HG03469 (cell line): Measurements from ENCODE around the gene GLG1.
"Not testable (repeated sequence)": the region's sequence is repeated elsewhere in the genome, so short reads cannot be mapped to it uniquely, and the experiment has no call there.

ENCODE experiments used
- ATAC-seq: cut with Tn5 transposase; IDR thresholded peaks from one replicate; pipeline ENCODE4 v1.9.1; 2021; ENCODE audit warnings: mild to moderate bottlenecking, moderate library complexity, moderate number of reproducible peaks; ENCODE audit not compliant: unreplicated experiment

GLG1 gene

DNA sequence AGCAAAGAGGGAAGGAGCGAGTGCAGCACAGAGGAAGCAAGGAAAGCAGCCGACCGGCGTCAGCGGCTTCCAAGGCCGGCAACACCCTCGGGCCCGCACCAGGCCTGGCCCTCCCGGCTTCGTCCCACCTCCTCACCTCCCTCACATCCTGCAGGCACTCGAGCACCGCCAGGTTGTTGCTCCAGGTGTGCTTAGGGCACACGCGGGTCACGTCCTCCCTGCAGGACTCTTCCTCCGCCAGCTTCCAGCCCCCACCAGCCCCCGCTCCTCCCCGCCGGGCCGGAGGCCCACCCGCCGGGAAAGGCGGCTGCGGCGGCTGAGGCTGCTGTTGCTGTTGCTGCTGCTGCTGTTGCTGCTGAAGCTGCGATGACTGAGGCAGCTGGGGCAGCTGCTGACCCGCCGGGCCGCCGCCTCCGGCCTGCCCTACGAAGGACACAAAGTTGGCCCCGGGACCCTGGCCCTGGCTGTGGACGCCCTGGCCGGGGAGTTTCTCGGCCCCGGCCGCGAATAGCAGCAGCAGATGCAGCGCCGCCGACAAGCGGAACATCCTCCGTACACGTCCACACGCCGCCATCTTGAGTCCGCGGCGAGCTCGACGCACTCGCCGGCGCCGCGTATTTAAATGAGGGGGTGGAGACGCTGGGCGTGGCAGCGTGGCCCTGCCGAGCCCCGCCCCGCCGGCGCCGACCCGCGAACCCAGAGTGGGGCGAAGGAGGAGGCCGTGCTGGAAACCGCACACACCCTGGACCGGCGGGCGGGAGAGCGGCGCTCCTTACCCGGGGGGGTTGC lies at the start of gene GLG1:
Gene GLG1, minus strand, starts transcription at position 594 of the 789 bp plus-strand sequence. Its CDS starts 20 bp downstream, at position 574.
- peak; percentile 89 for ATAC-seq

DNA sequence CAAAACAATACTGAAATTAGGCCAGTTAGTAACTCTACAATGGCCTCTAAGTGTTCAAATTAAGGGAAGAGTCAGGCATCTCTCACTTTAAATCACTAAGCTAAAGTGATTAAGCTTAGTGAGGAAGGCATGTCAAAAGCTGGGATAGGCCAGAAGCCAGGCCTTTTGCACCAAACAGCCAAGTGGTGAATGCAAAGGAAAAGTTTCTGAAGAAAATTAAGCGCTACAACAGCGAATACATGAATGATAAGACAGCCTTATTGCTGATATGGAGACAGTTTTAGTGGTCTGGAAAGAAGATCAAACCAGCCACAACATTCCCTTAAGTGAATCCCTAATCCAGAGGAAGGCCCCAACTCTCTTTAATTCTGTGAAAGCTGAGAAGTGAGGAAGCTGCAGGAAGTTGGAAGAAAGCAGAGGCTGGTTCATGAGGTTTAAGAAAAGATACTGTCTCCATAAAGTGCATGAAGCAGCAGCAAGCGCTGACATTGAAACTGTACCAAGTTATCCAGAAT lies 47.7 kb upstream of the GLG1 start:
- no peak for ATAC-seq

- not testable (repeated sequence) for ATAC-seq
These were observed 46.0 kb upstream of the GLG1 start for GRCh38 chr16:74652883-74653282.

GRCh38 chr16:74652249-74652648 lies 45.3 kb upstream of the GLG1 start:
- ATAC-seq, result no peak

DNA sequence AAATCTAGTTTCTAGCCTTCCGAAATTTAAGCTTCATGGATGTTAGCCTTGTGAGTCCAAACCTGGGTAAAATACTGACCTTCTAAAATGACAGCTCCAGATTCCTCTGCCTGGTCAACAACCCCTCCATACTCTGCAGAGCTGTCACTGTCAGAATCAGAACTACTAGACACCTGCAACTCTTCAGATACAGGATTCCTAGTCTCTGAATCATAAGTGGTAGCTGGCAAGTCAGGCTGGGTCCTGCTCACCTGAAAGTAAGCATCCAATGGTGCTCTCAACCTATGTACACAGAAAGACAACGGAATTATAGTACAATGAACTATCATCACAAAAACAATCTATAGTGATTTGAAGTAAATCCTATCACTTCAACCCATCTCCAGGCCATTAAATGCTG lies 44.9 kb upstream of the GLG1 start:
- no peak for ATAC-seq

DNA sequence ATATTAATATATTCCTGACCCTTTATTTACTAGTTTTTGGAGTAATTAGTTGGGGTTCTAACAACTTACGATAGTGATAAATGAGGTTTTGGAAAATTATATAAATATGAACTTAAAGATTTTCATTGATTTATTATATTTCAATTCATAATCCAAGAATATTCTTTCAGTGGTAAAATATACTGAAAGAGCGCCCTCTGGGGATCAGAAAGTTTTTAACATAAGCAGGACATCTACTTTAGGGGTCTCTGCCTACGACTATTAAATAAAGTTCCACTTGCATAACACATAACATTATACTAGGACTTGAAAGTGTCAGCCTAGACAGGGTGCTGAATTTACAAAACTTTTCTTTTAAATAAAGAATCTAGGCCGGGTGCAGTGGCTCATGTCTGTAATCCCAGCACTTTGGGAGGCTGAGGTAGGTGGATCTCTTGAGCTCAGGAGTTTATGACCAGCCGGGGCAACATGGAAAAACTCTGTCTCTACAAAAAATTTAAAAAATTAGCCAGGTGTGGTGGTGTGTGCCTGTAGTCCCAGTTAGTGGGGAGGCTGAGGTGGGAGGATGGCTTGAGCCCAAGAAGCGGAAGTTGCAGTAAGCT lies 44.2 kb upstream of the GLG1 start:
- no peak for ATAC-seq

DNA sequence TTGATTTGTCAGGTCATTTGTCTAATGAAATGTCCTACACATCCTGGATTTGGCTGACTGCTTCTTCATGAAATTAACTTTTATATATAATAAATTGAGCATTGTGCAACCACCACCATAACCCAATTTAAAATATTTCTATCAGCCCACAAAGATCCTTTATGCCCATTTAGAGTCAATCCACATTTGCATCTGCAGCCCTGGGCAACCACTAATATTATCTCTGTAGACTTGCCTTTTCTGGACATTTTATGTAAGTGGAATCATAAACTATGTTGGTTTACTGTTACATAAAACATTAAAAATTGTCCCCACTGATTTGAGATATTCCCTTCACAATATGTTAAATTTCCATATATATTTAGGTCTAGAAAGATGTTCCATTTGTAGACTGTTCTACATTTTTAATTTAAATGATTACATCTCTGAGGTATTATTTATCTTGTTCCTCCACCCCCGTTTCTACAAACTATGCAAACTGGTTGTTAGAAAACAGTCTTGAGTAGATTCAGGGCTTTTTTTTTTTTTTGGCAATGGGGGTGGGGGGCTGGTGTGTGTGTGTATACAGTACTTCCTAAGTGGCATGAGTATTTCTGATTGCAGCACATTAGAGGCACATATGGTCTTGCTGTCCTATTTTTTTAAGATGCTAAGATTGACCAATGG lies 43.1 kb upstream of the GLG1 start:
- no peak for ATAC-seq

GRCh38 chr16:74641969-74642368 lies 35.1 kb upstream of the GLG1 start:
- ATAC-seq, result no peak

DNA sequence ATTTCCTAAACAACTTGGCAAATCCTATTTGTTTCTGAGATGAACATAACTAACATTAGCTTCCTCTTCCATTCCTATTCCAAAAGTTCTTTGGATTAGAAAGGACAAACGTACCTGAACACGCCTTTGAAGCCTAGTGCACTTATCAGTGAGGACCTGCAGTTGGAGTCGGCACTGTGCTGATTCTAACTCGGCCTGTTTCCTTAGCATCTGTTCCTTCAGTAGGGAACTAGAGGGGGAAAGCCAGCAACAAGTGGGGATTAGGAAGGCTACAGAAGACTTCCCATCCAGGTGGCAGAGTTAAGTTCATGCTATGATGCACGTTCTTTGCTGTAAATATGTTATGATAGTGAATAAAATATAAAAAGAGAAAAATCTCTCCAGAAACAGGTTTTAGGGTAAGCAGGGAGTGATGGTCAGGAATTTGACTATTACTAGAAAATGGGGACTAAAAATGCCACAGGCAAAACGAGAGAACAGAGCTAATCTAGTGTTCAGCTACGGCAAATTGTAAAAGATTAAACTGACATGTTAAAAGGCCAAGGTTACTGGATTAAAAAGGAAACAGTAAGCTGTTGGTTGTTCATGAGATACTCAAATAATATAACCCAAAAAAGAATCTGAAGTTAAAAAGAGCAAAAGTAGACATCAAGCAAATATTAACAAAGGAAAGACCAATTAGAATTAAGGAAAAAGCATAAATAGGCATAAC lies 31.0 kb upstream of the GLG1 start:
- ATAC-seq, result no peak

DNA sequence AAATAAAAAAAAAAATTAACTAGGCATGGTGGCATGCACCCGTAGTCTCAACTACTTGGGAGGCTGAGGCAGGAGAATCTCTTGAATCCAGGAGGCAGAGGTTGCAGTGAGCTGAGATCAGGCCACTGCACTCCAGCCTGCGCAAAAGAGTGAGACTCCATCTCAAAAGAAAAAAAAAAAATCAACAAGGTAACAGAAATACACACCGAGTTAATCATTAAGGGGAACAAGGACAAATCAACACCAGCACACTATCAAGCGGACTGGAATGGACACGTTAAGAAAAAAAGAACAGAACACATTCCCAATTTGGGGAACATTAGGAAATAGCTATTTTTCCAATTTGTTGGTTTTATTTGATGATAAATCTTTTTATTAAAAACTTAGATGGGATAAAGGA lies 28.4 kb upstream of the GLG1 start:
- ATAC-seq, result no peak

DNA sequence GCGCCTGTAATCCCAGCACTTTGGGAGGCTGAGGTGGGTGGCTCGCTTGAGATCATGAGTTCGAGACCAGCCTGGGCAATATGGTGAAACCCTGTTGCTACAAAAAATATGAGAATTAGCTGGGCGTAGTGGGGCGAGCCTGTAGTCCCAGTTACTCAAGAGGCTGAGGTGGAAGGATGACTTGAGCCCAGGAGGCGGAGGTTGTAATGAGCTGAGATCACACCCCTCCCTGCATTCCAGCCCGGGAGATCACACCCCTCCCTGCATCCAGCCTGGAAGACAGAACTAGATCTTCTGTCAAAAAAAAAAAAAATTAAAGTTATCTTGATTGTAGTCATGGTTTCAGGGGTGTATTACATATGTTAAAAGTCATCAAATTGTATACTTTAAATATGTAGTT lies 26.8 kb upstream of the GLG1 start:
- no peak for ATAC-seq

DNA sequence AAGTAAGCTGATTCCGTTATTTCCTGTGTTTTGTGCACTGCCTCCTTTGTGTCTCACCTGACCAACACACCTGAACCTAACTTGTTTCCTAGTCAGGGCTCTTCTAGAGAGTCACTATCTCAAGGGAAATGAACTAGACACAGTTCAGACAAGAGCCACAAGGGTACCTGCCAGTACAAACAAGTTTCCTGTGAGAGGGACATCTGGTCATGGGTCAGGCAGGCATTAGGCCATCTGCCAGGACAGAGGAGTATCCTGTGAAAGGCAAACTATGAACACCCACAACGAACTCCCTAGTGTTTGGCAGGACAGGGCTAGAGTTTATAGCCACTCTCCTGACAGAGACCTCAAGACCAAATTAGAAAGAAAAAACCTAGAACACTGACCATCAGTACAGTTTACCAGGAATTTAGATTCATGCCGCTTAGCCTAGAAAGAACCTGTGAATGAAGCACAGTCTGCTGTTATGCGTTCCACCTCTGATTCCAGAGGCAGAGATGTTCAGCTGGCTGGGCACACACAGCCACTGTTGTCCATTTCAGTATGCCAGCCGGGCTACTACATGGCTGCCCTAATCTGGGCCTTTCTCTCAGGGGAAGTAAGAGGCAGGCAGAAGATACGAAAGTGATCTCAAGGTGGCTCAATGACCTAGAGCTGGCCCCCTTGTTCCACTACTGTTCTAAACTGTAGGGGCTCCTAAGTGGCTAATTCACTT lies 20.7 kb upstream of the GLG1 start:
- no peak for ATAC-seq

GRCh38 chr16:74626741-74627416 lies 20.0 kb upstream of the GLG1 start:
- ATAC-seq, result no peak

DNA sequence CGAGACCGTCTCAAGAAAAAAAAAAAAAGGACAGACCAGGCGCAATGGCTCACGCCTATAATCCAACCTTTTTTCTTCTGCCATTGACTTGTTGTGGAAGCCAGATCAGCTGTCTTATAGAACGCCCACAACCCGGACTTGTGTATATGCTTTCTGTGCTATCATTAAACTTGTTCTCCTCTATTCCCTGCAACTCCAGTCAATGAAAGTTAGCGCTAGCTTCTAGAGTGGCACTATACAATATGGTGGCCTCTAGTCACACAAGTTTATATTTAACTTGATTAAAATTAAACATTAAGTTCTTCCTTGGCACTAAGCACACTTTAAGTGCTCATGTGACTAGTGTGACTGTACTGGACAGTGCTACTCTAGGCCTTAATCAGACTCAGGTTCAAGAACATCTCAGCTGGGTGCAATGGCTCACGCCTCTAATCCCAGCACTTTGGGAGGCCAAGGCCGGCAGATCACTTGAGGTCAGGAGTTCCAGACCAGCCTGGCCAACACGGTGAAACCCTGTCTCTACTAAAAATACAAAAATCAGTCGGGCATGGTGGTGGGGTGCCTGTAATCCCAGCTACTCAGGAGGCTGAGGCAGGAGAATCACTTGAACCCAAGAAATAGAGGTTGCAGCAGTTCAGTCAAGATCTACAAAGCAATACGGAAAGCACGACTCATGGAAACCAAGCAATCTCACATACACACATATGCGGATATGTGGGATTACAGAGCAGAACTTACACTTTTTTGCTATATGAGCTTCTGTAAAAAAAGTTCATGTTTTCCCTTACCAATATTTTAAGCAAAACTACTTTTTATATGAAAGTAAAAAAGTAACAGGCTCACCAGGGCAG lies 18.8 kb upstream of the GLG1 start:
- ATAC-seq, result no peak

GRCh38 chr16:74623839-74624235 lies 16.9 kb upstream of the GLG1 start:
- no peak for ATAC-seq

DNA sequence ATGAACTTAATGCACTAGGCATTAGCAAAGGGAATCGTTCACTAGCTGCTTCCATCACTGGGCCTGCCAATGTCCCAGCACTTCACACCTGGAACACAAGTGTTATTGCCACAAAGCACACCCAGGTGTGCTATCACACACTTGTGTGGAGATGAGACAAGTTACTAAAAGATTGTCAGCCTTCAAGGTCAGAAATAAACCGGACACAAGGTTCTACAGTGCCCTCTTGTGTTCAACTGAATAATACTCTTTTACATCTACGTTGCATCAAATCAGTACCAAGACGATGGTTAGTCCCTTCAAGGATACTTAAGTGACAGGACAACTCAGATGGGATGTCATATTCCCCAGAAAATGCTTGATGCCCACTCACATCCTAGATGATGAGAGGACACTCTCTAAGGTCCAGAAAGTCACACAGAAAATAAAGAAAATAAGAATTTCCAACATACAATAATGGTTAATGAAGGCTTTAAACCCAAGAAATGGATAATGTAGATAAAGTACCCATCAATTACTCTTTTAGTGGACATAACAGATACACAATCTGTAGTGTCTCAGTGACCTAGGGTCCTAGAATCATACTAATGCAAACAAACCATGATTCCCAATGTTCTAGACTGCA lies 16.4 kb upstream of the GLG1 start:
- ATAC-seq, result no peak

DNA sequence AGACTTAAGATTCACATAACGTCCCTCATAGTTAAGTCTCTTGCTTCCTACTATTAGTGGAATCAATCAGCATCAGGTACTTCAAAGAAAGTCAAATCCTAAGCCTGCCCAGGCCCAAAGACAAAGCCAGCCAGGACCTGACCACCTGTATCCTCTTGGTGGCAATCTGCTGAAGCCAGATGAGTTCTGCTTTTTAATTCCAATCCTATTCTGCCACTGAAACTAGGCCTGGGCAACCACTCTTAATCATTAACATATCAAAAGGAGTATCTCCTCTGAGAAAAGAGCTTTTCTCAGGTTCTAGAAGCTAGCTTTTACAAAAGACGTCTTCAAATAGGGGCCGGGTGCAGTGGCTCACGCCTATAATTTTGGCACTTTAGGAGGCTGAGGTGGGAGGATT lies 15.1 kb upstream of the GLG1 start:
- ATAC-seq, result no peak

DNA sequence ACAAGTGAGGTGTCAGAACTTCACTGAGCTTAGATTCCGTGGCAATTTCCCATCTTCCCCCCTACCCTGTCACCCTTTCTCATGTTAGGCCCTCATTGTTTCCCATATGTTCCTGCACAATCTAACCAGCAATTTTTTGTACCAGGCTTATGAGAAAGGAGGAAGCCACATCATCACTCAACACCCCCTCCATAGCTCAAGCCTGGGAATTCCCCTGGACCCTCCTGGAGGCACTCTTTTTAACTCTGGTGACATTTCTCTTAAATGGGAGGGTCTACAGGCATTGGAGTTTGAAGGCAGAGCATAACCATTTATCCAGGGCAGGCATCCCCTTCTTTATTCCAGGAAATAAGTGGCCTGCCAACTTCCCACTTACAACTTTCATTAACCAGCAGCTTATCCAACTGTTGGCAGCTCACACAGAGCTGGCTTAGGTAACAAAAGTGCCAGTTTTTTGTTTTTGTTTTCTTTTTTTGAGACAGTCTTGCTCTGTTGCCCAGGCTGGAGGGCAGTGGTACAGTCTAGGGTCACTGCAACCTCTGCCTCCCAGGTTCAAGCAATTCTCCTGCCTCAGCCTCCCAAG lies 10.4 kb upstream of the GLG1 start:
- ATAC-seq, result no peak
